HCT116 (cell line): Measurements from ENCODE around the gene STK4. TPM values are rescaled to one million over a fixed set of nuclear protein-coding genes. Genes with fewer than 3 reads are reported as not detected.

Experiments used
- ATAC-seq: fragments of 200-7000 bp; cut with Tn5 transposase; 2 replicates; pipeline ENCODE4 v1.9.1; 2020; ENCODE audit warnings: mild to moderate bottlenecking, moderate library complexity
- BruUV-seq: library from RNA; stranded (reverse); fragments of 400-500 nt; replicated peaks from 2 replicates; lab custom pipeline; 2021; lab: Mats Ljungman, UMichigan
- CTCF ChIA-PET: fragments of 300-600 bp; sonication (Branson Sonifier 250); formaldehyde crosslinking; loops from one replicate; lab custom pipeline; 2021; ENCODE audit warnings: antibody characterized with exemption; lab: Charles Lee
- POLR2A ChIA-PET: fragments of 300-600, 350-600 bp; sonication (Branson Sonifier 250); formaldehyde crosslinking; loops from one replicate; lab custom pipeline; 2021; ENCODE audit warnings: antibody characterized with exemption; lab: Charles Lee
- RAD21 ChIA-PET, 2 experiments: fragments of 300-600 bp; sonication (Branson Sonifier 250); formaldehyde crosslinking; loops; one replicate each; lab custom pipeline; 2023; ENCODE audit warnings: low total read pairs in 2 of 2; ENCODE audit not compliant: uncharacterized antibody in 2 of 2, unreplicated experiment in 2 of 2, low non-redundant PET in 1 of 2; lab: Charles Lee
- DNase-seq: peaks from one replicate; pipeline ENCODE4 v3.0.0-alpha.2; 2010; ENCODE audit warnings: low read depth, low spot score
- H2AFZ ChIP-seq: fragments of 200-600 bp; shearing (Covaris generic), sonication (generic); 2 replicates; pipeline ENCODE4 v1.6.1; 2017; ENCODE audit warnings: low read depth, mixed run types, mixed read lengths, antibody characterized with exemption, low read length; ENCODE audit not compliant: poor library complexity, severe bottlenecking
- H3K27ac ChIP-seq: 2 replicates; pipeline ENCODE4 v1.5.1; 2012; ENCODE audit warnings: low read depth, low read length
- H3K27me3 ChIP-seq: fragments of 200-600 bp; sonication (generic); 2 replicates; pipeline ENCODE4 v1.6.1; 2016; ENCODE audit warnings: mixed run types, low read length, mixed read lengths; ENCODE audit not compliant: insufficient read depth
- H3K36me3 ChIP-seq, 2 experiments: fragments of 200-500 bp in 1 of 2; fragments of 200-600 bp in 1 of 2; sonication (Bioruptor generic) in 1 of 2; sonication (generic) in 1 of 2; 2 replicates each; pipeline versions ENCODE4 v1.5.1 to v1.6.1; 2014 to 2016; ENCODE audit warnings: low read length in 2 of 2, inconsistent platforms in 1 of 2, mixed read lengths in 1 of 2, mixed run types in 1 of 2; ENCODE audit not compliant: insufficient read depth in 2 of 2, control insufficient read depth in 1 of 2
- H3K4me1 ChIP-seq, 2 experiments: fragments of 200-600 bp in 1 of 2; sonication (generic) in 1 of 2; 2 replicates each; pipeline versions ENCODE4 v1.5.1 to v1.6.1; 2012 to 2017; ENCODE audit warnings: low read length in 2 of 2, inconsistent platforms in 1 of 2, mild to moderate bottlenecking in 1 of 2, mixed read lengths in 1 of 2, mixed run types in 1 of 2, moderate library complexity in 1 of 2; ENCODE audit not compliant: insufficient read depth in 2 of 2, control insufficient read depth in 1 of 2
- H3K4me2 ChIP-seq: fragments of 200-600 bp; sonication (generic); 2 replicates; pipeline ENCODE4 v1.6.1; 2017; ENCODE audit warnings: mixed run types, low read length, mixed read lengths
- H3K4me3 ChIP-seq, 2 experiments: fragments of 200-600 bp in 1 of 2; sonication (generic) in 1 of 2; replicated peaks in 1 of 2; 2 replicates each; pipeline ENCODE4 v1.5.1; 2011 to 2016; ENCODE audit warnings: low read length in 2 of 2, control low read depth in 1 of 2, low read depth in 1 of 2, mild to moderate bottlenecking in 1 of 2, mixed read lengths in 1 of 2, mixed run types in 1 of 2
- H3K79me2 ChIP-seq: fragments of 200-600 bp; sonication (generic); 2 replicates; pipeline ENCODE4 v1.6.1; 2017; ENCODE audit warnings: mild to moderate bottlenecking, mixed run types, low read length, moderate library complexity, mixed read lengths; ENCODE audit not compliant: insufficient read depth
- H3K9ac ChIP-seq: fragments of 200-600 bp; sonication (generic); 2 replicates; pipeline ENCODE4 v1.6.1; 2016; ENCODE audit warnings: low read length, mixed read lengths
- H3K9me2 ChIP-seq: fragments of 200-600 bp; sonication (generic), shearing (Covaris generic); 2 replicates; pipeline ENCODE4 v1.6.1; 2017; ENCODE audit warnings: mixed run types, mild to moderate bottlenecking, moderate library complexity; ENCODE audit not compliant: insufficient read depth
- H3K9me3 ChIP-seq, 2 experiments: fragments of 200-500 bp in 1 of 2; fragments of 200-600 bp in 1 of 2; sonication (Bioruptor generic) in 1 of 2; sonication (generic) in 1 of 2; 2 replicates each; pipeline ENCODE4 v1.6.1; 2014 to 2017; ENCODE audit warnings: low read length in 2 of 2, mixed read lengths in 2 of 2, inconsistent platforms in 1 of 2, low read depth in 1 of 2, mild to moderate bottlenecking in 1 of 2, mixed run types in 1 of 2, moderate library complexity in 1 of 2; ENCODE audit not compliant: control insufficient read depth in 1 of 2, insufficient read depth in 1 of 2
- H4K20me1 ChIP-seq: fragments of 200-600 bp; sonication (generic), shearing (Covaris generic); 2 replicates; pipeline ENCODE4 v1.6.1; 2017; ENCODE audit warnings: mixed run types, mild to moderate bottlenecking, moderate library complexity; ENCODE audit not compliant: insufficient read depth
- CTCF ChIP-seq, 3 experiments: fragments of 200-600 bp in 1 of 3; sonication (generic) in 1 of 3; IDR thresholded peaks in 2 of 3; conservative IDR thresholded peaks in 1 of 3; 2 replicates each; pipeline ENCODE4 v1.5.1; 2012 to 2017; ENCODE audit warnings: low read depth in 2 of 3, low read length in 2 of 3, antibody characterized with exemption in 1 of 3, borderline replicate concordance in 1 of 3, control low read depth in 1 of 3, mild to moderate bottlenecking in 1 of 3, mixed read lengths in 1 of 3, mixed run types in 1 of 3, moderate library complexity in 1 of 3; ENCODE audit not compliant: insufficient read depth in 1 of 3
- EZH2 ChIP-seq: fragments of 200-600 bp; sonication (generic); IDR thresholded peaks from 2 replicates; pipeline ENCODE4 v1.6.1; 2017; ENCODE audit warnings: antibody characterized with exemption, mixed run types
- EZH2phosphoT487 ChIP-seq: fragments of 200-600 bp; IDR thresholded peaks from 2 replicates; pipeline ENCODE4 v1.6.1; 2018; ENCODE audit warnings: antibody characterized with exemption, borderline replicate concordance
- RAD21 ChIP-seq: IDR thresholded peaks from 2 replicates; pipeline ENCODE4 v1.6.1; 2012; ENCODE audit warnings: low read depth, mild to moderate bottlenecking
- SRF ChIP-seq: IDR thresholded peaks from 2 replicates; pipeline ENCODE4 v1.6.1; 2012; ENCODE audit warnings: low read depth
- TCF7L2 ChIP-seq: IDR thresholded peaks from 2 replicates; pipeline ENCODE4 v1.7.0; 2011; ENCODE audit warnings: borderline replicate concordance, inconsistent platforms; ENCODE audit not compliant: insufficient read depth, insufficient read length; ENCODE audit errors: extremely low read depth
- ZBTB33 ChIP-seq: IDR thresholded peaks from 2 replicates; pipeline ENCODE4 v1.6.1; 2011; ENCODE audit warnings: mild to moderate bottlenecking, low read length, moderate library complexity; ENCODE audit not compliant: insufficient replicate concordance; ENCODE audit errors: extremely low read depth
- ZNF274 ChIP-seq: fragments of 200-500 bp; sonication (Bioruptor generic); IDR thresholded peaks from 2 replicates; pipeline ENCODE4 v1.6.1; 2014; ENCODE audit warnings: mild to moderate bottlenecking, low read depth, low read length, inconsistent platforms
- intact Hi-C: fragments of 100-400 bp; cut with micrococcal nuclease; formaldehyde crosslinking; loops from 2 replicates; pipeline ENCODE4 v1.10.0; 2022
- total RNA-seq: library from RNA; stranded (reverse); gene quantifications from one replicate; pipeline ENCODE4 v1.2.1, GENCODE V29; 2021; ENCODE audit not compliant: unreplicated experiment

STK4 gene
- total RNA-seq, 1 experiment from 2014 or later = 45.4 TPM

- Histone ChIP-seq H3K4me2 (peak overlapping the region; percentile 90; the same call in 1 of the 2 replicates), H3K4me3 (no peak overlapping the region)
- ATAC-seq = no peak
- CTCF ChIA-PET = no interaction called here
- TF ChIP-seq TCF7L2 (no peak), CTCF (IDR thresholded peaks at IDR 0.05 in 2 of 3, conservative IDR thresholded peaks at IDR 0.05 in 1 of 3; ENCODE audit: borderline replicate concordance in 1 of 3, insufficient read depth in 1 of 3, low read depth in 2 of 3, low read length in 2 of 3) (no peak), RAD21 (no peak), EZH2phosphoT487 (no peak), ZNF274 (no peak), ZBTB33 (no peak), SRF (no peak), EZH2 (no peak)
- TF ChIP-seq, all 23 proteins: peak for 0
- no peak overlapping the region for H2AFZ ChIP-seq
- no peaks in the 10 kb centered on the region for H3K9me2 ChIP-seq
- no peaks in the 10 kb centered on the region for H4K20me1 ChIP-seq
- no TSS peak for BruUV-seq
- H3K4me1 ChIP-seq = peaks cover 21 to 51% of the 10 kb centered on the region in 2 experiments
- no peaks in the 10 kb centered on the region for H3K27me3 ChIP-seq
- no peak for DNase-seq
- H3K79me2 ChIP-seq = peaks cover 33% of the 10 kb centered on the region
- H3K36me3 ChIP-seq = peaks cover 5 to 8% of the 10 kb centered on the region in 2 experiments; a peak in 3 of 4 replicates
- H3K9me3 ChIP-seq = no peaks in the 10 kb centered on the region
- H3K27ac ChIP-seq = no peak overlapping the region
- H3K9ac ChIP-seq = peak overlapping the region; percentile 86
- intact Hi-C loops = no loop called here
- ChIA-PET POLR2A (interaction anchor here (0.6 to 1.5 kb wide), 3 partner anchors 10 to 52 kb away, joined by 4 to 9 read pairs (median 4); no protein-coding TSS in a partner anchor), RAD21 (no interaction called here)
These were observed 5.1 kb upstream of the STK4 start for GRCh38 chr20:44961011-44961869.
